Activated naive CD4-positive, alpha-beta T cell (primary cell): Measurements from ENCODE around the gene AKTIP.

Source experiments
- DNase-seq, 4 experiments: peaks; one replicate each; lab custom pipeline; 2025; lab: John Stamatoyannopoulos, UW

The AKTIP gene

GRCh38 chr16:53480394-53480793, 22.6 kb downstream of the AKTIP start:
- DNase-seq, result no peak

- DNase-seq, result no peak
These were observed 24.0 kb downstream of the AKTIP start for GRCh38 chr16:53478965-53479364.

- no peak for DNase-seq
These were observed 26.1 kb downstream of the AKTIP start for GRCh38 chr16:53476867-53477266.

- no peak for DNase-seq
These were observed 37.3 kb downstream of the AKTIP start for GRCh38 chr16:53465606-53466280.

- no peak for DNase-seq
These were observed 44.4 kb downstream of the AKTIP start for GRCh38 chr16:53458635-53459034.

- DNase-seq, result peak in 2 of 4 experiments; percentile 43 to 49
These were observed 45.3 kb downstream of the AKTIP start for GRCh38 chr16:53457670-53458069.

DNA sequence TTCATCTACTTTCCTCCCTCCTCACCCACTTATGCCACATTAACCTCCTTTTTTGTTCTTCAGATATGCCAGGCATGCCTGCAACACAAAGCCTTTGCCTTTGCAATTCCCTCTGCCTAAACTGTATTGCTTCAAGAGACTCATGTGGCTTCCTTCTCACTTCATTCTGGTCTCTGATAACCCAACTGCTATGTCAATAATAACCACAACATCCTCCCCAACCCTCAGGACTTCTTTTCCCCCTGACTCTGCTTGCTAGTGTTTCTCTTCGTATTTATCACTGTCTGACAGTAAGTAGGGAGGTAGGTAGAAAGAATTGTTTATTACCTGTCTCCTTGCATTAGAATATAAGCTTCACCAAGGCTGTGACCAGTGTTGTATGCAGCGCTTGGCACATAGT, 46.4 kb downstream of the AKTIP start:
- no peak for DNase-seq

DNA sequence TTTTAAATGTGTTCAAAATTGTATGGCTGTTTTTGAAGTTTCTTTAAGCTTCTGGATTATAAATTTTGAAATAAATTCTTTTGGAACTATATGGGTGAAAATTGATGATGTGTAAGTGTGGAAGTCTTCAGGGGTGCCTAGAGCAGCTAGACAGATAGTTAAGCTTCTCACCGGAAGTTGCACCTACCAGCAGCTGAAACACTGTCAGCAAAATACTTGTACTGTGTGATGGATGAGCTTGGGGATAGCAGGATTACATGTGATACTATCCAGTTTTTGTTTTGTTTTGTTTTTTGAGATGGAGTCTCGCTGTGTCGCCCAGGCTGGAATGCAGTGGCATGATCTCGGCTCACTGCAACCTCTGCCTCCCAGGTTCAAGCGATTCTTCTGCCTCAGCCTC, 49.1 kb downstream of the AKTIP start:
- no peak for DNase-seq

DNA sequence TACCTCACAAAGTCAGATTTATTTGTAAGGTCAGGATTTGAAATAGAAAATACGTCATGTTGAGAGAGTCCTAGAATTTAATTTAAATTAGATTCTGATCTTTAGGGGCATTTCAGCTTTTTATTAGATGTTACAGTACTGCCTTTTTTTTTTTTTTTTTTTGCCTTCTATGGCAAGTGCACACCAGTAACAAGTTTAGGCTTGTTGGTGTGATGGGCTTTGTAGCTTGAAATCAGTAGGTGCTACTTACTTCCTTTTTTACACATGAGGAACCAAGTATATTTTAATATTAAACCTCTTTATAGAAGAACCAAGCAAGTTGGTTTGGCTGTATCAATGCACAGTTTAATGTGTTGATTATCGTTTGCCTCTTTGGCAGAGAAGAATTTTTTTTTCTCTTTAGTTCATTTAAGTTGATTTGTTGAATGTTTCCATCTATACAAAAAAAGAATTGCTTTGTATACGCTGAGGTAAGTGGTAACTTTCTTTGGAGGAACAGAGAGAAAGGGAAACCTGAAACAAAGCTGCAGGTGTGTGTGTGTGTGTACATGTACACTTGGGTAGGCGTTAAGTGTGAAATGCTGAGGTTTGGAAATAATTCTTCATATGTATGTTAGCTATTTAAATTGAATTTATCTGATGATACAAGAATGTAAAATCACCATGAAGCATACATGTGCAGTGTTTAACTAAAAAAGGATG, 53.0 kb downstream of the AKTIP start:
- DNase-seq, result no peak

- no peak for DNase-seq
These were observed 56.9 kb downstream of the AKTIP start for GRCh38 chr16:53446090-53446489.

DNA sequence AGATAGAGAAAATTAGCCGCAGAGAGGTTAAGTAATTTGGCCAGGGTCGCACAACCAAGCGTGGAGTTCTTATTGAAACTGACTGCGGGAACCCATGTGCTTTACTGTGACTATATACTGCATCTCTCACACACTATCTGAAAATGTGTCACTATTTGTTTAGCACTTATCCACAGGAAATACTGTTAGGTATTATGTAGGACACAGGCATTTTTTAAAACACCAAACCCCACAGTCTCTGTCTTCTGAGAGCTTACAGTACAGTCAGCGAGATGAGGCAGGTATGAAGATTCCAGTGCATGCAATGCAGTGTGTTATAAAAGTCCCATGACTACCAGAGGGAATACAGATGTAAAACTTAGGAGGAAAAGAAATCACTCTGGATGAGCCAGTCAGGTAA, 57.5 kb downstream of the AKTIP start:
- no peak for DNase-seq
